Measurements from ENCODE around the gene DGKE.
A peak's percentile ranks its signal among the peaks of the same experiment; 100 is the strongest.

The DGKE gene

GRCh38 chr17:56849131-56849530 is 15.2 kb downstream of the DGKE start:
- DNase-seq (ENCODE audit: low spot score) = no peak

DNA sequence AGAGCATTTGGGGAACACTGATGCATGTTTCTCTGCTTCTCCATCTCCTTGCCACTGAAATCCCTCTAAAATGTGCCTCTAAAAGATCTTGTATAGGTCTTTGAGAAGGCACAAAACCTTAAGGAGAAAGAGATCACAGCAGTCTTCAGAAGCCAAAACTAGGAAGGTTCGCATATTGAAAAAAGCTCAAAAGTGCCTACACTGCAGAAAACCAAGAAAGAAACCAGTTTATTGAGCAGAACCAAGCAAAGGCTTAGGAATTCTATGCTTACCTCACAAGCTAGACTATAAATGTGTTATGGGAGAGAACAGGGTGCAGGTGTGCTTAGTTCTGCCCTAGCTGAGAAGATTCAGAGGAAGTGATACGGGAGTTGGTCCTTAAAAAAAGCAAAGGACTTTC is 16.6 kb downstream of the DGKE start:
- no peak for DNase-seq (ENCODE audit: low spot score)

- DNase-seq (ENCODE audit: low spot score) = no peak
Observed at GRCh38 chr17:56851008-56851407, 17.1 kb downstream of the DGKE start.

DNA sequence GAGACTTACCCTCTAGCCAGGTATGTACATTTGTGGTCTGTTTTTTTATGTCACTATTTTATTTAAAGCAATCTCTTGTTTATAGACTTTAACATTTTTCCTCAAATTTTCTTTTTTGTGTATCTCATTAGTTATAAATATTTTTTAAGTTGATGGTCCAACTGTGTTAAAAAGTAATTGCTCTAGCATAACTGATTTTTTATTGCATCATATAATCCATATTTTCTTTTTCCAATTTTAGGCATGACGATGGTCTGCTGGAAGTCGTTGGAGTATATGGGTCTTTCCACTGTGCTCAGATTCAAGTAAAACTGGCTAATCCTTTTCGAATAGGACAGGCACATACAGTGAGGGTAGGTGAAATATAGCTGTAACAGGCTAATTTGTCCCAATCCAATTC is 27.9 kb downstream of the DGKE start:
- no peak for DNase-seq (ENCODE audit: low spot score)

DNA sequence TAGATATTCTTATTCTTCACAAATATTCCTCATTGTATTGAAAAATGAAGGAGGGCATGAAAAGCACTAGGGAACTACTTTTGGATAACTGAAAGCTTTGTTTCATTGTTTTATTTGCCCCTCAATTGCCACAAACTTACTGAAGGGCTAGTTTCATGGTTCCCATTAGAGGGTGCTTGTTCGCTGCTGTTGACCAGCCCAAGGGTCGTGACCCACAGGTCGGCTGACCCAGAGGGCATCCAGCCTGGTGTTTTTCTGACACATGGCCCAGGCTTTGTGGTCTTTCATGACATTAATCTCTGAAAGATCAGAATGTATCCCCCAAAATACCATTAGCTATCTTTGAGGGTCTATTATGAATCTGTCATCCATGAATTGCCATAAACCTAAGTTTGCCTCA is 30.0 kb downstream of the DGKE start:
- no peak for DNase-seq (ENCODE audit: low spot score)

DNA sequence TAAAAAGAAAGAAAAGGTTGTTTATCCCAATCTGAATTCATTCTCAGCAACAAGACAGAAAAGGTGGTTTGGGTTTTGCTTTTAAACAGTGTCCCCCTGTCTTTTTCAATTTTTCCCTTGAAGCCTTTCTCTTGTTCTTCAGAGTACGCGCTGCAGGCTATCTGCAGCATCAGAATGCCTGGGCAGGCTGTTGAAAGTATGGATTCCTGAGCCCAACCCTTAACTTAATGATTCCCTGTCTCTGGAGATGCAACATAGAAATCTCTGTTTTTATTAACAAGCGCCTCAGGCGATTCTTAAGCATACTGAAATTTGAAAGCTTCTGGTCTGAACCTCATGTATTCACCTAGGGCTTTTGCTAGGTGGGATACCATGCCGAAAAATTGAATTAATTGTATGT is 32.1 kb downstream of the DGKE start:
- no peak for DNase-seq (ENCODE audit: low spot score)

DNA sequence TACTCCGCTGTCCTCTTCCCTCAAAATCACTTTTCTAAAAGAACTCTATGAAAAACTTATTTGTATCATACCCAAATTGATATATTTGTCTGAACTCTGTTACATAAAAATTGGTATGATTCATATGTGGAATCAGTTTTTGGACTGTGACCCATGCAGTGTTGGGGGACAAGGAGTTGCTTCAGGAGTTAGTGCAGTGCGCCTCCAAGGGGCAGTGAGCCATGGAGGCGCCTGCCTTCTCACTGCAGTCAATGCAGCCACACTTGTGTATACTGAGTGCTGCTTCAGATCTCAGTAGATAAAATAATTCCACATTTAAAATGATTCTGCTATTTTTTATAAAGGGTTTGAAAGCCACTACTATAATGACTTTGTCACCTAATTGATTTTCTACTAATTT is 32.5 kb downstream of the DGKE start:
- peak; percentile 9 for DNase-seq (ENCODE audit: low spot score)

DNA sequence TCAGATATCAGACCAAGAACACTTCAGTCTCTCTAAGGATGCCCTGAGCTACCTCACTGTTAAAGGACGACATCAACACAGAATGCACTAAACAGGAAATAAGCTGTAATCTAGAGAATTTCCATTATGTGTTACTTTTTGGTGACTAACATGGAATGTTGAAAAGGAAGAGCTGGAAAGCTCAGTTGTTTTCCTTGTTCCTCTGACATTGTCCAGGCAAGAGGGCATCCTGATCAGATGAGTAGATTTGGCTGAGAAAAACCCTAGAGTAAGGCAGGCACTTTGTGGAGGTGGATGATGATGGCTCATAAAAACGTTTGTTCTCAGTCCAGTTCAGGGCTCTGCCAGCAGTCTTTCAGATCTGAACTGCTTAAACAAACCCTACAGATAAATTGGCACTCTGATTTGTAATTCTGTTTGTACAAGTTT is 34.0 kb downstream of the DGKE start:
- DNase-seq (ENCODE audit: low spot score) = no peak

GRCh38 chr17:56868716-56869115 is 34.8 kb downstream of the DGKE start:
- no peak for DNase-seq (ENCODE audit: low spot score)

GRCh38 chr17:56870081-56870651 is 36.2 kb downstream of the DGKE start:
- DNase-seq (ENCODE audit: low spot score) = no peak

DNA sequence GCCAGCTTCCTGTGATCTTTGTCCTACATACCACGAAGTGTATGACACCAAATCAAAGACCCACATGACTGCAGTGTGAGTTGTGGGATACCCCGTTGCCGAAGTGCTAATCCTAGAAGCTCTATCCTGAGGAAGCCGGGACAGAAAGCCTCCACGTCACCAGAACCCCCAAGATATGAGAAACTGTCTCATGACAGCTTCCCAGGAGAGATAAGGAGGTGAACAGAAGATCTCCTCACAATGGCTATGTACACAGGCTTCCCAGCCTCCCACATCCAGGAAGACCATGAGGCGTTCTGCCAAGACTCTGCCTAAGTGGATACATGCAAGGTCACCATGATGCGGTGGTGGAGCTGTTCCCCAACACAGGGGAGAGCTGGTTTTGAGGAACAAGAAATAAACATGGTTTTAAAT is 42.8 kb downstream of the DGKE start:
- no peak for DNase-seq (ENCODE audit: low spot score)

GRCh38 chr17:56879280-56879679 is 45.3 kb downstream of the DGKE start:
- DNase-seq (ENCODE audit: low spot score) = no peak

DNA sequence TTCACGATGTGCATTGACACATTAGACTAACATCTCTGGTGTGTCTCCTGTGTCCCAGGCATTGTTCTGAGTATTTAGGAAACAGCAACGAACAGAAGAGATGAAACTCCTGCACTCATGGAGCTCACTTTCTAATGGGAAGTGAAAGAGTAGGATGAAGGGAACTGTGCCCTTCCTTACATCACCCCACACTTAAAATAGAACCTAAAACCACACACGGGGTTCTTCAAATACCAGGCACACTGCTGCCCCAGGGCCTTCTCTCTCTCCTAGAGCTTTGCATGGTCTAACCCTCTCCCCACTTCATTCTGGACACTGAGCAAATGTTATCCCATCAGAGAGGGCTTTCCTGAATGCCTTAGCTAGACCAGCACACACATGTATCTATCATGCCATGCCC is 46.2 kb downstream of the DGKE start:
- no peak for DNase-seq (ENCODE audit: low spot score)

DNA sequence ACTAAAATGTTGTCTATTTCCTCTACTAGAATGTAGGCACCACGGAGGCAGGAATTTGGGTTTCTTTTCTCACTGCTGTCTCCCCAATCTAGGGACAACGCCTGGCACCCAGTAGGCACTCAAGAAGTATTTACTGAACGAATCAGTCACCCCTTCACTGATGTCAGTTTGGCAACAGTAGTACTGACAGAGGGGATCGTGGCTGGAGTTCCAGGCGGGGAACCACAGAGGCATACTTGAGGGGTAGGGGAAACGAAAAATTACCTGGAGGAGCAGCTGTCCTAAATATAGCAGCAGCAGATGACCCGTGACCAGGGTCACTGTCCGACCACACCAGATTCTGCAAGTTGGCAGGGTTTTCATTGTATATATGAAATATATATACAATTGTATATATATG is 46.6 kb downstream of the DGKE start:
- no peak for DNase-seq (ENCODE audit: low spot score)

GRCh38 chr17:56881685-56882295 is 47.8 kb downstream of the DGKE start:
- DNase-seq (ENCODE audit: low spot score) = no peak

GRCh38 chr17:56883616-56884015 is 49.7 kb downstream of the DGKE start:
- no peak for DNase-seq (ENCODE audit: low spot score)

DNA sequence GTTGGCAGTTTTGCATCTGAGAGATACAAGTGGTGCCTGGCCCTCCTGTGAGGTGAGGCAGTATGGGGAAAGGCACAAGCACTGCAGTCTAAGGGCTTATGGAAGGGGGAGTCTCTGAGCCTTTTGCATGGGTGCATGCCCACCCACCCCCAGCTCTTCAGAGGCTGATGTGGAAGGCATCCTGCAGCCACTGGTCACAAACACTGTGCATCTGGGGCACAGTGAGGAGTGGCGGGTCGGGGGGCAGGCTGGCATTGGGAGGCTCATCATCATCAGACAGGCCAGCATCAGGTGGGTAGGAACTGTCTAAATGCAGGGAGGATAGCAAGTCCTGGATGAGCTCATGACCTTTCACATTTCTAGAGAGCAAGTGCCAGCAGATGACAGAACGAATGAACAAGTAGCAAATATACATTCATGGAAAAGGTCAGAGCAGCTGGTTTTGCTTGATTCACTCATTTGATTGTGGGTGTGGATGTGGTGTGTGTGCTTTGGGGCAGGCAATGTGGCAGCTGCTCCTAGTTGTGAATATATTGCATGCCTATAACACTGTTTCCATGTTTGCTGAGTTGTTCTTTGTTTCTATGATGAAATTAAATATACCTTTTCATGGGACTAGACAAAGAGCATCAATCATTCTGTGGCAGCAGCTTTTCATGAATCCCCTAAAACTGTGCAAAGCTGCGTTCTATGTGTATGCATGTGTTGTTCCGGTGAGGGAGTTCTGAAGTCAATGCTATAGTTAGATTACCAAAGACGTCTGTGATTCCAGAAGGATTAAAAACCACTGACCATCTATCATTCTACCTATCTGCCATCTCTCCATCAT is 50.7 kb downstream of the DGKE start:
- DNase-seq (ENCODE audit: low spot score) = no peak

DNA sequence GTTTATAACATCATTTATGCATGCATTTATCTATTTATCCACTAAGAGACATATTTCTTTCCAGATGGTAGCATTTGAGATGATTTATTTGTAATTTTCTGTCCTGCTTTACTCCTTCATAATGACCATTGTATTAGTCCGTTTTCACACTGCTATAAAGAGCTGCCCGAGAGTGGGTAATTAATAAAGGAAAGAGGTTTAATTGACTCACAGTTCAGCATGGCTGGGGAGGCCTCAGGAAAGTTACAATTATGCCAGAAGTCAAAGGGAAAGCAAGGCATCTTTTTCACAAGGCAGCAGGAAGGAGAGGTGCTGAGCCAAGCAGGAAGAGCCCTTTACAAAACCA is 51.3 kb downstream of the DGKE start:
- DNase-seq (ENCODE audit: low spot score) = no peak

DNA sequence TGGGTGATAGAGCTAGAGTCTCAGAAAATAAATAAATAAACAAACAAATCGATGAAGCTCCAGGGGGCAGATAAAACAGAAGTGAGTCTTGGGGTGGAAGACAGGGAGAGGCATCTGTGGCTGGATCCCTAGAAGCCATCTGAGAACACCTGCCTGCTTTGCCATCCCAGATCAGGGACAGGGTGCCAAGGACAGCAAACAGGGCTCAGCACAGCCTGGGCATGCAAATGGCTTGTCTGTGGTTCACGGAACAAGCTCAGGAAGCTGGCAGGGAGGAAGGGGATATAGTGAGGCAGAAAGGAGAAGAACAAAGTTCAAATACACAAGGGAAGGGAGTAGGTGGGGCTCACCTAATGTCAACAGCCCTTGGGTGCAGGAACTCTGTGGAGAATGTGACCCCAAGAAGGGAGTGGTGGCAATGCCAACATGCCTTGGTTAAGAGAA is 52.4 kb downstream of the DGKE start:
- no peak for DNase-seq (ENCODE audit: low spot score)

- no peak for DNase-seq (ENCODE audit: low spot score)
Observed at GRCh38 chr17:56887105-56887504, 53.2 kb downstream of the DGKE start.

- no peak for DNase-seq (ENCODE audit: low spot score)
Observed at GRCh38 chr17:56887552-56888467, 53.9 kb downstream of the DGKE start.

- DNase-seq (ENCODE audit: low spot score) = no peak
Observed at GRCh38 chr17:56890390-56890789, 56.4 kb downstream of the DGKE start.
